SK-N-MC (cell line): Measurements from ENCODE around the gene PAK1.

Source experiments
- EZH2 ChIP-seq: fragments of 200-600 bp; sonication (generic); IDR thresholded peaks from one replicate; pipeline ENCODE4 v1.6.1; 2017; ENCODE audit warnings: antibody characterized with exemption
- FOXP2 ChIP-seq: optimal IDR thresholded peaks from 2 replicates; pipeline ENCODE3; 2011; ENCODE audit warnings: mild to moderate bottlenecking, moderate library complexity; ENCODE audit not compliant: insufficient read depth; ENCODE audit errors: extremely low read length, control extremely low read depth
- POLR2AphosphoS5 ChIP-seq: IDR thresholded peaks from 2 replicates; pipeline ENCODE4 v1.6.1; 2012; ENCODE audit warnings: mild to moderate bottlenecking, low read depth, low read length, borderline replicate concordance

GRCh38 chr11:77322926-77323590, 150.8 kb downstream of the PAK1 start:
- TF ChIP-seq POLR2AphosphoS5 (no peak), EZH2 (no peak), FOXP2 (no peak)
